ENCODE measurements around the gene SLC38A1. TPM values are rescaled to one million over a fixed set of nuclear protein-coding genes. Genes with fewer than 3 reads are reported as not detected.
A peak's percentile ranks its signal among the peaks of the same experiment; 100 is the strongest.

The SLC38A1 gene
- total RNA-seq, 1 donor from 2014 or later, result 44.7 TPM

- Histone ChIP-seq H3K9me3 (no peaks in the 10 kb centered on the region), H3K4me1 (peaks cover 35% of the 10 kb centered on the region), H3K27ac (peak overlapping the region; percentile 4), H3K27me3 (no peaks in the 10 kb centered on the region), H3K36me3 (no peaks in the 10 kb centered on the region), H3K4me3 (no peak overlapping the region)
- no peak for TF ChIP-seq CTCF (IDR thresholded peaks at IDR 0.05)
- TF ChIP-seq POLR2AphosphoS5 (IDR thresholded peaks at IDR 0.05; ENCODE audit: insufficient read depth in 1 of 2, low read depth in 1 of 2), result no peak
- intact Hi-C loops (cut with DNase I), result no loop called here
- DNase-seq (ENCODE audit: extremely low spot score in 2 of 2), result no peak
These were observed 107.7 kb downstream of the SLC38A1 start for GRCh38 chr12:46160981-46161690.

GRCh38 chr12:46160101-46160980 lies 108.5 kb downstream of the SLC38A1 start:
- no peak for DNase-seq (ENCODE audit: extremely low spot score in 2 of 2)
- no peaks in the 10 kb centered on the region for H3K9me3 ChIP-seq
- H3K36me3 ChIP-seq, result no peaks in the 10 kb centered on the region
- H3K4me3 ChIP-seq, result no peak overlapping the region
- H3K27me3 ChIP-seq, result no peaks in the 10 kb centered on the region
- H3K27ac ChIP-seq, result peak overlapping the region; percentile 4
- TF ChIP-seq POLR2AphosphoS5 (IDR thresholded peaks at IDR 0.05; ENCODE audit: insufficient read depth in 1 of 2, low read depth in 1 of 2), result peak in 1 of 2 donors; percentile 49
- no peak for TF ChIP-seq POLR2A (IDR thresholded peaks at IDR 0.05)
- peaks cover 35% of the 10 kb centered on the region for H3K4me1 ChIP-seq
- intact Hi-C loops (cut with DNase I), result no loop called here

- Histone ChIP-seq H3K9me3 (no peaks in the 10 kb centered on the region), H3K4me3 (no peak overlapping the region), H3K27ac (peak overlapping the region; percentile 4), H3K4me1 (peaks cover 35% of the 10 kb centered on the region), H3K27me3 (no peaks in the 10 kb centered on the region), H3K36me3 (no peaks in the 10 kb centered on the region)
- TF ChIP-seq POLR2AphosphoS5 (IDR thresholded peaks at IDR 0.05; ENCODE audit: insufficient read depth in 1 of 2, low read depth in 1 of 2) (no peak), CTCF (IDR thresholded peaks at IDR 0.05) (no peak), POLR2A (IDR thresholded peaks at IDR 0.05) (no peak)
- DNase-seq (ENCODE audit: extremely low spot score in 2 of 2), result no peak
- intact Hi-C loops (cut with DNase I), result no loop called here
These were observed 109.4 kb downstream of the SLC38A1 start for GRCh38 chr12:46159309-46159901.

- H3K4me1 ChIP-seq, result peaks cover 42% of the 10 kb centered on the region
- H3K27ac ChIP-seq, result no peak overlapping the region
- no peaks in the 10 kb centered on the region for H3K27me3 ChIP-seq
- DNase-seq (ENCODE audit: extremely low spot score in 2 of 2), result no peak
- no peak overlapping the region for H3K4me3 ChIP-seq
- H3K36me3 ChIP-seq, result no peaks in the 10 kb centered on the region
- intact Hi-C loops (cut with DNase I), result no loop called here
- TF ChIP-seq POLR2AphosphoS5 (IDR thresholded peaks at IDR 0.05; ENCODE audit: insufficient read depth in 1 of 2, low read depth in 1 of 2) (no peak), POLR2A (IDR thresholded peaks at IDR 0.05) (no peak), CTCF (IDR thresholded peaks at IDR 0.05) (no peak)
- H3K9me3 ChIP-seq, result no peaks in the 10 kb centered on the region
These were observed 110.3 kb downstream of the SLC38A1 start for GRCh38 chr12:46158501-46158900.

GRCh38 chr12:46154221-46154985 lies 114.4 kb downstream of the SLC38A1 start:
- no peak overlapping the region for H3K27ac ChIP-seq
- H3K4me1 ChIP-seq, result peaks cover 28% of the 10 kb centered on the region
- intact Hi-C loops (cut with DNase I), result no loop called here

More at GRCh38 chr12:46154221-46154985, 114.4 kb downstream of the SLC38A1 start:
- Histone ChIP-seq H3K27me3 (no peaks in the 10 kb centered on the region), H3K36me3 (no peaks in the 10 kb centered on the region), H3K9me3 (no peaks in the 10 kb centered on the region), H3K4me3 (no peak overlapping the region)
- TF ChIP-seq POLR2AphosphoS5 (IDR thresholded peaks at IDR 0.05; ENCODE audit: insufficient read depth in 1 of 2, low read depth in 1 of 2) (no peak), POLR2A (IDR thresholded peaks at IDR 0.05) (no peak), CTCF (IDR thresholded peaks at IDR 0.05) (no peak)
- no peak for DNase-seq (ENCODE audit: extremely low spot score in 2 of 2)

Measured in vagina (tissue), 2 donors.